Testis (tissue), 2 donors: ENCODE results near the gene FOXL2.

Experiments used
- CTCF ChIP-seq, 3 experiments: fragments of 450-650 bp in 2 of 3; fragments of 200-600 bp in 1 of 3; sonication (generic) in 1 of 3; IDR thresholded peaks; one replicate each; pipeline ENCODE4 v1.5.1; 2016 to 2019; ENCODE audit warnings: antibody characterized with exemption in 3 of 3, mild to moderate bottlenecking in 2 of 3, moderate library complexity in 1 of 3
- POLR2A ChIP-seq: fragments of 450-650 bp; IDR thresholded peaks from one replicate; pipeline ENCODE4 v1.6.1; 2017; ENCODE audit warnings: antibody characterized with exemption, mild to moderate bottlenecking, moderate library complexity

DNA sequence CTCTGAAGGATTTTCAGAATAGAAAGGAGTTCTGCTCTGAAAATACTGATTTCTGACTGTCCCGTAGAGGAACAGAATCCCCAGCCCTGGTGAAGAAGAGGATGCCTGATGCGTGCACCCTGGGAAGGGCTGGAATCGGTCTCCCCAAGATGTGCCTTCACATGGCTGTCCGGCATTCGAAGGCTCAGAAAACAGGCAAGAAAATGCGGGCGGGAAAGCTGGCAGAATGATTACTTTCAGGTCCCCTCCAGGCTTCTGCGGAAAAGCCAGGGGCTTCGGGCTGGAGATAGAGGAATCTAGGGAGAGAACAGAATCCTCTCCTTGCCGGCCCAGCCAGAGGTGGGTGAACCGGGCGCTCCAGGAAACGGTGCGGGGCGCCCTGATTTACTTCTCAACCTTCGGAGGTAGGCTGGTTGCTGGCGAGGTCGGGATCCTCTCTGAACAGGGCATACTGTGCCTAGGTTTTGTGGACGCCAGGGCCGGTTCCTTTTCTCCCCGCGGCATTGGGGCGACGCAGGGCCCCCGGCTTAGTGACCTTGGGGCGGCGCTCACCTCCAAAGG is 2.6 kb upstream of the FOXL2 start:
- TF ChIP-seq CTCF (IDR thresholded peaks at IDR 0.05) (no peak), POLR2A (no peak)
